ACHN (cell line): ENCODE measurements around the gene PCGF3.
"Not testable (repeated sequence)": the region's sequence is repeated elsewhere in the genome, so short reads cannot be mapped to it uniquely, and the experiment has no call there.

Source experiments
- DNase-seq: peaks from one replicate; pipeline ENCODE4 v3.0.0-alpha.2; 2015
- in situ Hi-C: cut with HindIII; loops from 2 replicates; pipeline ENCODE4 v1.10.0; 2017; ENCODE audit warnings: low sequenced_read_pairs, low pct_ligation_motif_present, low pct_unique_long_range_greater_than_20kb

PCGF3 gene

DNA sequence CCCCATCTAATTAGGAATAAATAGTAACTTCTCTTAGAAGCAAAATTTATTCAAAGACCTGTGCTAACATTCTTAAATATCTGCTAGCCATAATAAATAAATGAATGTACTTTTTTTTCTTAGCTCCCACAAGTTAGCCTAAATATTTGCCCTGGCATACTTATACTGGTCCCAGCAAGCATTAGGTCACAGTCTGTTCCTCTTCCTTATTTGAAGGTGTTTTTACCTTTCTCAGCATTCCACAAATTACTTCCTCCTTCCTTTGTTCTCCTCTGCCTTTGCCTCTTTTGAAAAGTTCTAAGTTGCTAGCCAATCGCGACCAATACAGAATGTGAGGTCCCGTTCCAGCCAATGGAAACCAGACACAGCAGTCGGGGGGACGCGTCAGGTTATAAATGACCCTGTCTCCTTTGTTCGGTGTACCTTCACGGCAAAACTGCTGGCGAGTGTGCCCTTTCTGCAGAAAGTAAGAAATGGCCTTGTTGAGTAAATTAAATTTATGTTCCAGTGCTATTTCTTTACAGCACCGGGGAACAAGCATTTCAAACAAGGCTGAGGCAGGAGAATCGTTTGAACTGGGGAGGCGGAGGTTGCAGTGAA is 11.2 kb upstream of the PCGF3 start:
- in situ Hi-C loops: not testable (repeated sequence)

DNA sequence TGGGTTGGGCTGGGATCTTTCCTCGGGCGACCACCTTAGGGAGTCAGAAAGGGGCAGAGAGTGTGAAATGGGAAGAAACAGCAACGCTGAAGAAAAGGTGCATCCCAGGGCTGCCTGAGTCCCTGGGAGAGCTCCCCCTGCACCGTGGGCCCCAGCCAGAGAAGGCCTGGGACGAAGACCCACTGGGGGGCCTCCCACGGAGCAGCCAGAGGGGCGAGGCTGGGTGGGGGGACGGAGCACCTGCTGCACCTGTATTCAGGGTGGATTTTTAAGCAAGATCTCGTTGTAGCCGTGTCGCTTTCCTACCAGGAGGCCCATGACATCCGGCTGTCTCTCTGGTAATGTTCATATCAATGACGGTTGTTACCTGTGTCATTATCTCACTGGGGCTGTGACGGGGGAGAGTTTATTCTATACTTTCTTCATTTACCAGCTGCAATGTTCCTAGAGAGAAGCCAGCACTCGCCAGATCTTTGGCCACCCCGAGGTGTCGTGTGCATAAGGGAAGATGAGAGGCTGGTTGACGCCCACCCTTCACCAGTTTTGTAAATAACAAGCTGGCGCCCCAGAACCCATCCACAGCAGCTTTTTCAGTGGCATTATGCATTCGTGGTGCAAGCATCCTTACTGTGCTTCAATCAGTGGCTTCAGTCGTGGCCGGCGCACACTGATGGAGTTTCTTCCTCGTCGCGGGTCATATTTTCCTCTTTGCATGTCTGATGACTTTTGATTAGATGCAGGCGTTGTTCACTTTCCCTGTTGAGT is 5.6 kb upstream of the PCGF3 start:
- in situ Hi-C loops: no loop called here
- no peak for DNase-seq

More for the DNA sequence above, 11.2 kb upstream of the PCGF3 start:
- DNase-seq: not testable (repeated sequence)

DNA sequence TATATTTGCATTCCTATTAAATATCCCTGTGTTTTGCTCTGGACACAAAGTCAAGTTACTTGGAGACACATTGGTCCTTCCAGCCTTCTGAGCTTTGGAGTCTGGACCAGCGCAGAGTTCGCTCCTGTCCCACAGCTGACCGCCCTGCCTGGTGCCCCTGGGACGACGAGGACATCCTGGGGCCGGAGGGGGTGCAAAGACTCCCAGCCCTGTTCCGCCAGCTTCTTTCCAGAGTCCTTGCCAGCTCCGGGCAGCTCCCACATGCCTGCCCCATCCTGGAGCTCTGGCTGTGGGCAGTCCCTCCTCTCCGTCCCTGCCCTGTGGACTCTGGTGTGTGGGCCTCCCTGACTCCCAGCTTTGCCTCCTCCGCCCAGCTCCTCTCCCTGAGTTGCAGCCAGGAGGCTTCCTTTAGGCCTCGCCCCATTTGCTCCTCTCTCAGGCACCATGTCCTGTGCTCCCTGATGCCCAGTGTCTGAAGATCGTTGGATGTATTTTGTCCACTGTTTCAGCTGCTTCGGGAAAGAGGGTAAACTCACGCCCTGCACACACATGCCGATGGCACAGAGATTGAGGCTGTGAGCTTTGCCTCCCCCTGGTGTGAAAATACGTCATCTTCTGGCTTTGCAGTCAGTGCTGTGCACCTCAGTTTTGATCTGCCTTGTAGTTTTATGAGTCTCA is 4.9 kb upstream of the PCGF3 start:
- DNase-seq: no peak
- in situ Hi-C loops: no loop called here

DNA sequence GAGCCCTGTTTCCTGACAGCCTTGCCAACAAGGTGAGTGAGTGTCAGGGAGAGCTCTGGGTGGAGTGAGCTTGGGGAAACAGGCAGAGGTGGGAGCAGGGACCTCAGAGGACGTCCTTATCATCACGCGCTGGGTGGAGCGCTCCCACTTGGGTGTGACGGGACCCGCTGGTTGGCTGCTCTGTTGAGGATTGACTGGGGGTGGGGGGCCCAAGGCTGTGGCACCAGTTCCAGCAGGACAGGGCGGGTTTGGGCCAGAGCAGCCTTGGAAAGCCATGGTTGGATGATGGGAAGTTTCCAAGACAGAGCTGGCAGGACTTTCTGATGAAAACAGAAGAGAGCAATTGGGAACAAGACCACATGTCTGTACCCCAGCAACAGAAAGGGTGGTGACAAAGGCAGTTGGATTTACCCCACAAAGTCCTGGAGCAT is 3.0 kb upstream of the PCGF3 start:
- in situ Hi-C loops: no loop called here
- DNase-seq: no peak

DNA sequence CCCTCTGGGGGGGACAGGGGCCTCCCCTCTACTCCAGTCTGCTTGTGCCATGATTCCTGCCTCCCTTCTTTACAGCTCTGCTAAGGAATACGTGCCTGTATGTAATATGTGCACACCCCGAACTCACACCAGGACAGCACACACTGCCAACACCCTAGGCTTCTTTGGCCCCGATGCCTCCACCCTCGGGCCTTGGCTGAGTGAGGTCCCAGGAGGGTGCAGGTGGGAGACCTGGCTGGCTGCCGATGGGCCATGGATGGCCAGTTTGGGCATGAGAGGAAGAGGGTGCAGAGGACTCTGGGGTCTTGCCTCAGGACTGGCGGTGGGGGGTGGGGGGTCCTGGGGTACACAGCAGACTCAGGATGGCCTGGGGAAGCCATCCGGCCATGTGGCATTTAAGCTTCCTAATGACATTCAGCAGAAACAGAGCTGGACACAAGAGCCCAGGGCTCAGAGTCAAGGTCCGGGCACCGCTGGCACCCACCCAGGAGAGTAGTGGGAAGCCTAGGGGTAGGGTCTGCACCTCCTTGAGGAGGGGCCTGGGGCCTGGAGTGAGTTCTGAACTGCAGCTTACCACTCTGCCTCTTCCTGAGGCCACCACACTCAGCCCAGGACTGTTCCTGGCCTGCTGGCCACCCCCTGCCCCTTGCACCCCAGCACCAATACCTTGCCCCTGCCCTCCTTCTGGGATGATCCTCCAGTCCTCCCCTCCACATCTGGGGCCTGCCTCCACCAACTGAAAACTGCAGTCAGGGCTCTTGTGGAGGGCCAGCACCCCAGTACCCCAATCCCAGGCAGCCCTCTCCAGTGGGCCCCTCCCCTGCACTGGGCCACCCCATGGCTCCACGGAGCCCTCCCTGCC is 2.1 kb upstream of the PCGF3 start:
- no peak for DNase-seq
- in situ Hi-C loops: no loop called here

DNA sequence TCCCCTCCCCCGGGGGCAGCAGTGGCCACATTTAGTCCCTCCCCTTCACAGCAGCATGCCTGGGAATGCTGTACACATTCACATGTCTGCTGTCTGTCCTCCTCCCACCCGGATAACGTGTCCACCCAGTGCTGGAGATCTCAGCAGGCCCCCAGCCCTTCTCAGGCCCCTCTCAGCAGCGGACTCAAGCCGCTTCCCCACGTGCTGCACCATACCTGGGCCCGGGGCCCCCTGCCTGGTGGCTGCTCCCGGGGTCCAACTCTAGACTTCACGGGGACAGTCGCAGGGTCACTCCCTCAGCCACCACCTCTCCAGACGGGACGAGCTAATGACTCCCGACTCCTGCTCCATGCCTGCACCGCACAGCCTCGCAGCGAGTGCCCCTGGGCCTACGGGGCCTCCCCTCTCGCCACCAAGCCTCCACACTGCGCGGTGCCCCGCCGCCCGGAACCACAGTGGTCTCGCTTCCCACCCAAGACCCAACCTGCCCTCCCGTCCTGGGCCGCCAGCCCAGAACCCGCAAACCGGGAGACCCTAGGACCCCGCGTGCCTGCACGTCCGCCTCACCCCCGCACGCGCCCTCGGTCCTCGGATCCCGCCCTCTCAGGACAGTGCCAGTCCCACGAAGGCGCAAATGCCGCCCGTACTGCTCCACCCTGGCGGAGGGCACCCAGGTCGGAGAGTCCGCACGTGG is 1.3 kb upstream of the PCGF3 start:
- in situ Hi-C loops: no loop called here
- no peak for DNase-seq

DNA sequence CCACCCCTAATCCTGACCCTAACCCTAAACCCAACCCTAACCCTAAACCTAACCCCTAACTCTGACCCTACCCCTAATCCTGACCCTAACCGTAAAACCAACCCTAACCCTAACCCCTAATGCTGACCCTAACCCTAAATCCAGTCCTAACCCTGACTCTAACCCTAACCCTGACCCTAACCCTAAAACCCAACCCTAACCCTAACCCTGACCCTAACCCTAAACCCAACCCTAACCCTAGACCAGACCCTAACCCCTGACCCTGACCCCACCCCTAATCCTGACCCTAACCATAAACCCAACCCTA is 708 bp upstream of the PCGF3 start:
- DNase-seq: no peak
- in situ Hi-C loops: no loop called here

DNA sequence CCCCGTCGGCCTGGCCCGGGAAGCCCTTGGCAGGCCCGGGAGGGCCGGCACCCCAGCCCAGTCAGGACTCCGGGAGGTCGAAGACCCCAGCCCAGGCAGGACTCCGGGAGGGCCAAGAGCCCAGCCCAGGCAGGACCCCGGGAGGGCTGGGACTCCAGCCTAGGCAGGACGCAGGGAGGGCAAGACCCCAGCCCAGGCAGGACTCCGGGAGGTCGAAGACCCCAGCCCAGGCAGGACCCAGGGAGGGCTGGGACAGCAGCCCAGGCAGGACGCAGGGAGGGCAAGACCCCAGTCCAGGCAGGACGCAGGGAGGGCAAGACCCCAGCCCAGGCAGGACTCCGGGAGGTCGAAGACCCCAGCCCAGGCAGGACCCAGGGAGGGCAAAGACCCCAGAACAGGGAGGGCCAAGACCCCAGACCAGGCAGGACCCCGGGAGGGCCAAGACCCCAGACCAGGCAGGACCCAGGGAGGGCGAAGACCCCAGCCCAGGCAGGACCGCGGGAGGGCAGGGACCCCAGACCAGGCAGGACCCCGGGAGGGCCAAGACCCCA is 526 bp downstream of the PCGF3 start:
- DNase-seq, in situ Hi-C loops: not testable (repeated sequence)

DNA sequence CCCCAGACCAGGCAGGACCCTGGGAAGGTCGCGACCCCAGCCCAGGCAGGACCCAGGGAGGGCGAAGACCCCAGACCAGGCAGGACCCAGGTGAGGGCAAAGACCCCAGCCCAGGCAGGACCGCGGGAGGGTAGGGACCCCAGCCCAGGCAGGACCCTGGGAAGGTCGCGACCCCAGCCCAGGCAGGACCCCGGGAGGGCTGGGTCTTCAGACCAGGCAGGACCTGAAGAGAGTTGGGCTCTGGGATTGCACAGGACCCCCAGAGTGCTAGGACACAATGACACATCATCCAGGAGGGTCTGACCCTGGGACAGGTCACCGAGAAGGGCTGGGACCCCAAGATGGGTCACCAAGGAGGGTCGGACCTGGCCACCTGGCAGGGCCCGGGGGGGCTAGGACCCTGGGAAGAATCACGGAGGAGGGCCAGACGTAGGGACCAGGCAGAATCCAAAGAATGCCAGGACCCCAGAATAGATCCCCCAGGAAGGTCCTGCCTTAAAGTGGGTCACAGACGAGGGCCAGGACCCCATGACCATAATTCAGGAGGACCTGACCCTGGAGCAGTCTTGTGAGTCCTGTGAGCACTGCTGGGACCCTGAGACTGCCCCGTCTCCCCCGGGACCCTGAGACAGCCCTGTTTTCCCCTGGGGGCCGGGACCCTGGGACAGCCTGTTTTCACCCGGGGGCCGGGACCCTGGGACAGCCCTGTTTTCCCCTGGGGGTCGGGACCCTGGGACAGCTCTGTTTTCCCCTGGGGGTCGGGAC is 1.4 kb downstream of the PCGF3 start:
- in situ Hi-C loops: no loop called here
- DNase-seq: no peak

DNA sequence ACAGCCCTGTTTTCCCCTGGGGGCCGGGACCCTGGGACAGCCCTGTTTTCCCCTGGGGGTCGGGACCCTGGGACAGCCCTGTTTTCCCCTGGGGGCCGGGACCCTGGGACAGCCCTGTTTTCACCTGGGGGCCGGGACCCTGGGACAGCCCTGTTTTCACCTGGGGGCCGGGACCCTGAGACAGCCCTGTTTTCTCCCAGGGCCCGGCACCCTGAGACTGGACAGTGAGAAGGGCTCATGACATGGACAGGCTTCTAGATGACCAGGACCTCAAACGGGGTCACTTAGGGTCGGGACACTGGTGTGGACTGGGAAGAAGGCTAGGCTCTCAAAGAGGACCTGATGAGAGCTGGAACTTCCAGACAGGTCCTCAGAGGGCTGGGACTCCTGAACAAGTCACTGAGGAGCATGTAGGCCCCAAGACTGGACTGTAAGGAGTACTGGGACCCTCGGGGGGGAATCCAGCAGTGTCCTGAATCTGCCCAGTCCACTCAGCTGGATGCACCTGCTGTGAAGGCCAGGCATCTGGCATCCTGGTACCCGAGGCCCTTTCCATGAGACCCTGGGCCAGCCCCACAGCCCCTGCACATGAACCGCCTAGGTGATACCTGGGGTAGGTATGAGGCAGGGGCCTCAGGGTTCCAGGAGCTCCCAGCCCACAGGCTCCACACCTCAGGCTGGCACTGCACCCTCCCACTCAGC is 2.4 kb downstream of the PCGF3 start:
- in situ Hi-C loops: no loop called here

DNA sequence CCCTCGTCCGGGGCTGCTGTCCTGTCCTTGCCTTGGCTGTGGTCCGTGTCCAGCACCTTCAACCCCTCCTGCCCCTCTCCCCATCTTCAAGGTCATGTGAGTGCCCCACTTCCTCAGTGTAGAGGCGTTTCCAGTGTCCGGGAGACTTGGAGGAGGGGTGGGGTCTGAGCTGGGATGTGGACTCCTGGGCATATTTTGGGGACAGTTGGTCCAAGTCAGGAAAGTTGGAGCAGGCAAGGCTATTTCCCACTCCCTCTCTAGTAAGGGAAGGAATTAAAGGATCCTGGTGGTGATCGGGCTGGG is 3.0 kb downstream of the PCGF3 start:
- no peak for DNase-seq
- in situ Hi-C loops: no loop called here

More for the DNA sequence above, 2.4 kb downstream of the PCGF3 start:
- no peak for DNase-seq

DNA sequence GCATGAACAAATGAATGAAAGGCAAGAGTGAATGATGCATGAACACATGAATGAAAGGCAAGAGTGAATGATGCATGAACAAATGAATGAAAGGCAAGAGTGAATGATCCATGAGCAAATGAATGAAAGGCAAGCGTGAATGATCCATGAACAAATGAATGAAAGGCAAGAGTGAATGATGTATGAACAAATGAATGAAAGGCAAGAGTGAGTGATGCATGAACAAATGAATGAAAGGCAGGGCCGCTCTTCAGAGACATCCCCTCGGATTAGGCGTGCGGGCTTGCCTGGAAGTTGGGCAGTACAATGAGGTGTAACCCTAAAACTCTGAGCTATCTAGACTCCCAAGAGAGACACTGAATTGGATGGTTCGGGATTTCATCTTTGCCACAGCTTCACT is 3.7 kb downstream of the PCGF3 start:
- DNase-seq: no peak
- in situ Hi-C loops: no loop called here

DNA sequence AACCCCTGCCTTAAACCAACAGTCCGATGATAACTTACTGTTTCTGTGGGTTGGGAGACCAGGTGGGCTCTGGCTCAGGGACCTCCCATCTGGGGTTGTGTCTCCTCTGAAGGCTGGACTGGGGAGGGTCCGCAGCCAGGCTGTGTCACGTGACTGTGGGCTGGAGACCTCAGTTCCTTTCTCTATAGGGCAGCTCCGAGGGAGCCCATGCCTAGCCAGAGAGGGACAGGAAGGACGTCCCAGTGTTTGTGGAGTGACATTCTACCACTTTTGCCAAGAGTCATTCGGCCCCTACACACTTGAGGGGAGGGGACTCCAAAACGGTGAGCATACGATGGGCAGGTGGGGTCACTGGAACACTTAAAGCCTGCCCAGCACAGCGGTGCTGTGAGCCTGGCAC is 4.5 kb downstream of the PCGF3 start:
- in situ Hi-C loops: no loop called here

DNA sequence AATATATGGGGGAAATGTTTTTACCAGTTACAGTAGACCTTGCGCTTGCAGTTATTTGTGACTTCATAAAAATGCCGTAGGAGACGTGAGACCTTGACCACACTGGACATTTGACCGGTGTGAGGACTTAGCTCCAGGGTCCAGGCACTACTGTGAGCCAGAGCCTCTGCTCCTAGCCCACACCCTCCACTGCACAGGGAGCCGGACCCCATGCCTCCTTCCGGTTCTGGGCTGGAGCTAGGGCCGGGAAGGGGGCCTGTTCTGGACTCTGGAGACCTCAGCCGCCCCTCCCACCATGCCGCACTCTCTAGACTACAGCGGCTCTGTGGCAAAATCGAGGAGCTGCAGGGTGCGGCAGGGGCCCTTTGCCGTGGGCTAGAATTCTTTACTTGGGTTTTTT is 5.3 kb downstream of the PCGF3 start:
- in situ Hi-C loops: no loop called here
- DNase-seq: no peak

More for the DNA sequence above, 4.5 kb downstream of the PCGF3 start:
- no peak for DNase-seq

DNA sequence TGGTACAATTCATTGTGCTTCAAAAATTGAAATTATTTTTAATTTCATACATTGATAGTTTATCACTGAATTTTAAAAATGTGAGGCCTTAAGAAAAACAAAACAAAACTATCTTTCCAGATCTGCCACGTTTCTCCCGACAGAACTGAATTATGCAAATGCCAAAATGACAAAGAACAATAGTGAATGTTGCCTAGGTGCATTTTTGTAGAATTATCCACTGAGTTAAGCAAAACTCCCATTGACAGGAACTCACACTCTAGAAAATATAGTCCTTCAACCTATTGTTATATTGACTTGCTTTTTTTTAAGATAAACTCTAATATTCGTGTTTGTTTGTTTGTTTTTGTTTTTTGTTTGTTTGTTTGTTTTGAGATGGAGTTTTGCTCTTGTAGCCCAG is 6.5 kb downstream of the PCGF3 start:
- in situ Hi-C loops: no loop called here
- no peak for DNase-seq

DNA sequence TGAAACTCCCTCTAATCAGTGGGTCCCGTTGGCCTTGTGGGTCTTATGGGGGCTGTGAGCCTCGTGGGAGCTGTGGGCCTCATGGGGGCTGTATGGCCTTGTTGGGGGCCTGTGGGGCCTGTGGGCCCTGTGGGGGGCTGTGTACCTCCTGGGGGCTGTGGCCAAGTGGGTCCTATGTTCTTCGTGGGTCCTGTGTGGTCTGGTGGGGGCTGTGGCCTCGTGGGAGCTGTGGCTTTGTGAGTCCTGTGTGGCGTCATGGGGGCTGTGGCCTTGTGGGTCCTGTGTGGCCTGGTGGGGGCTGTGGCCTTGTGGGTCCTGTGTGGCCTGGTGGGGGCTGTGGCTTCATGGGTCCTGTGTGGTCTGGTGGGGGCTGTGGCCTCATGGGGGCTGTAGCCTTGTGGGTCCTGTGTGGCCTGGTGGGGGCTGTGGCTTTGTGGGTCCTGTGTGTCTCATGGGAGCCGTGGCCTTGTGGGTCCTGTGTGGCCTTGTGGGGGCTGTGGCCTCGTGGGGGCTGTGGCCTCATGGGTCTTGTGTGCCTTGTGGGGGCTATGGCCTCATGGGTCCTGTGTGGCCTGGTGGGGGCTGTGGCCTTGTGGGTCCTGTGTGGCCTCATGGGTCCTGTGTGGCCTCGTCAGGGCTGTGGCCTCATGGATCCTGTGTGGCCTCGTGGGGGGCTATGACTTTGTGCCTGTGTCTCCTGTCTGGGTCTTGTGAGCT is 7.4 kb downstream of the PCGF3 start:
- in situ Hi-C loops: no loop called here
- no peak for DNase-seq

DNA sequence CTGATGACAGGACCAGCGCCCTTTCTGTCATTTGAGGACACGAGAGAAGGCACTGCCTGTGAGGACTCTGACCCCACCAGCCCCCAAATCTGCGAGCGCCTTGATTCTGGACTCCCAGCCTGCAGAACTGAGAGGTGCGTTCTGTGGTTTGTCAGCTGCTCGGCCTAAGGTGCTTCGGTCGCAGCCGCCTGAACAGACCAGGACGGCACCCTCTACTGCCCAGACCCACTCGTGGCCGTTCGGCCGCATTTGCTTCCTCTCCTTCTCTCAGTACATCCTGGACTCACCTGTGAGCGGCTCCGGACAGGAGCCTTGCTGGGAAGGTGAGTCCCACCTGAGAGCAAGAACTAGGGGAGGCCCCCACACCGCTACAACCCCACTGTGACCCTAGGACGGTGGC is 8.5 kb downstream of the PCGF3 start:
- no peak for DNase-seq
- in situ Hi-C loops: no loop called here
